Gastrocnemius medialis (tissue), 4 donors: ENCODE data around the gene SMPD4. TPM values are rescaled to one million over a fixed set of nuclear protein-coding genes. Genes with fewer than 3 reads are reported as not detected.
"Not testable (repeated sequence)": the region's sequence is repeated elsewhere in the genome, so short reads cannot be mapped to it uniquely, and the experiment has no call there.

Experiments
- ATAC-seq, 2 donors: fragments of 150-250 bp; one replicate each; pipeline ENCODE4 v1.9.1; 2016
- DNase-seq, 2 donors: peaks; one replicate each; pipeline ENCODE4 v3.0.0-alpha.2; 2019
- H3K27ac ChIP-seq, 4 donors: fragments of 200-600 bp; sonication (generic); 1 replicate in 1 of 4; 2 replicates in 3 of 4; pipeline ENCODE4 v1.5.1; 2016 to 2018; ENCODE audit warnings: mild to moderate bottlenecking in 2 of 4, moderate library complexity in 1 of 4
- H3K27me3 ChIP-seq, 3 donors: fragments of 200-600 bp; sonication (generic) in 2 of 3; 1 replicate in 1 of 3; 2 replicates in 2 of 3; pipeline versions ENCODE4 v1.5.1 to v1.6.0; 2016 to 2019; ENCODE audit warnings: mild to moderate bottlenecking in 1 of 3, moderate library complexity in 1 of 3
- H3K36me3 ChIP-seq, 2 donors: fragments of 200-600 bp; sonication (generic) in 1 of 2; one replicate each; pipeline ENCODE4 v1.5.1; 2017 to 2018
- H3K4me1 ChIP-seq, 2 donors: fragments of 200-600 bp; sonication (generic) in 1 of 2; one replicate each; pipeline ENCODE4 v1.5.1; 2016 to 2017; ENCODE audit warnings: mild to moderate bottlenecking in 2 of 2
- H3K4me3 ChIP-seq, 4 donors: fragments of 200-600 bp; sonication (generic) in 3 of 4; 1 replicate in 1 of 4; 2 replicates in 3 of 4; pipeline ENCODE4 v1.5.1; 2016 to 2019; ENCODE audit warnings: mild to moderate bottlenecking in 2 of 4
- H3K9me3 ChIP-seq, 3 donors: fragments of 200-600 bp; sonication (generic) in 2 of 3; 1 replicate in 1 of 3; 2 replicates in 2 of 3; pipeline ENCODE4 v1.5.1; 2016 to 2019
- CTCF ChIP-seq, 5 experiments: fragments of 450-650 bp in 3 of 5; fragments of 200-600 bp in 2 of 5; sonication (generic) in 2 of 5; IDR thresholded peaks in 4 of 5; conservative IDR thresholded peaks in 1 of 5; 1 replicate in 4 of 5; 2 replicates in 1 of 5; pipeline ENCODE4 v1.5.1; 2016 to 2019; ENCODE audit warnings: antibody characterized with exemption in 5 of 5, mild to moderate bottlenecking in 3 of 5, moderate library complexity in 3 of 5
- POLR2A ChIP-seq, 2 donors: fragments of 450-650 bp; IDR thresholded peaks; one replicate each; pipeline ENCODE4 v1.6.1; 2017; ENCODE audit warnings: antibody characterized with exemption in 2 of 2, mild to moderate bottlenecking in 2 of 2, moderate library complexity in 2 of 2
- in situ Hi-C, 4 donors: fragments of 200-750 bp; cut with MboI; loops; one replicate each; pipeline versions ENCODE4 v1.15.0 to v1.8.0; 2017; ENCODE audit warnings: low sequenced_read_pairs in 4 of 4
- intact Hi-C: fragments of 100-400 bp; cut with DNase I; formaldehyde crosslinking; loops from one replicate; pipeline ENCODE4 v1.15.1; 2023; ENCODE audit warnings: low total_unique reads
- total RNA-seq, 4 donors: library from RNA; depleted of rRNA; stranded (reverse); fragments of >200 nt; gene quantifications; one replicate each; pipeline versions ENCODE4 v1.1.0 to v1.2.3, GENCODE V29; 2016

Gene SMPD4
- 10 to 100 TPM; 19.5 to 33.4 (median 24.5) TPM for total RNA-seq

GRCh38 chr2:130181325-130181879 lies at the start of gene SMPD4:
Gene SMPD4, minus strand, starts transcription at chr2:130181602. Its CDS starts 5,010 bp downstream, at chr2:130176592.
- Histone ChIP-seq H3K4me1 (peaks cover 5 to 11% of the 10 kb centered on the region in 2 donors), H3K9me3 (no peaks in the 10 kb centered on the region), H3K27ac (peak within 1 kb of the TSS; percentile 88 to 93 (median 91)), H3K4me3 (peak within 1 kb of the TSS; percentile 88 to 99 (median 93)), H3K27me3 (no peaks in the 10 kb centered on the region), H3K36me3 (peaks cover 0 to 7% of the 10 kb centered on the region in 2 donors)
- DNase-seq, result peak; percentile 91 to 94
- peak; percentile 94 to 95 for ATAC-seq
- TF ChIP-seq POLR2A (IDR thresholded peaks at IDR 0.05) (no peak), CTCF (IDR thresholded peaks at IDR 0.05 in 4 of 5, conservative IDR thresholded peaks at IDR 0.05 in 1 of 5) (no peak)
- intact Hi-C loops (loop anchor here (10.0 kb wide), 1 partner anchor 1857 kb away; no protein-coding TSS in a partner anchor), in situ Hi-C loops (loop anchor here in 3 of 4 donors (25.0 kb wide), 1 partner anchor 156 kb away; the partner anchor contains the start of gene IMP4 (in 3 of the 3))

GRCh38 chr2:130230907-130231306 lies 49.5 kb upstream of the SMPD4 start:
- intact Hi-C loops, in situ Hi-C loops, H3K4me3 ChIP-seq, DNase-seq, H3K27me3 ChIP-seq, H3K27ac ChIP-seq, H3K4me1 ChIP-seq, ATAC-seq, H3K9me3 ChIP-seq, H3K36me3 ChIP-seq: not testable (repeated sequence)

- H3K27me3 ChIP-seq, ATAC-seq, H3K4me3 ChIP-seq, H3K36me3 ChIP-seq, intact Hi-C loops, H3K9me3 ChIP-seq, H3K27ac ChIP-seq, in situ Hi-C loops, DNase-seq, H3K4me1 ChIP-seq: not testable (repeated sequence)
Measured at GRCh38 chr2:130230376-130230775, 49.0 kb upstream of the SMPD4 start.

- H3K9me3 ChIP-seq, in situ Hi-C loops, intact Hi-C loops, H3K27me3 ChIP-seq, H3K36me3 ChIP-seq, H3K4me1 ChIP-seq: not testable (repeated sequence)
- Histone ChIP-seq H3K4me3 (peak overlapping the region in 2 of 4 donors; percentile 11 to 53), H3K27ac (peak overlapping the region in 1 of 4 donors; percentile 46)
- ATAC-seq (peak in 1 of 2 donors; percentile 30), DNase-seq (peak in 1 of 2 donors; percentile 25)
Measured at GRCh38 chr2:130229161-130229510, 47.7 kb upstream of the SMPD4 start.

GRCh38 chr2:130228467-130229160 lies 47.2 kb upstream of the SMPD4 start:
- ATAC-seq, H3K36me3 ChIP-seq, H3K9me3 ChIP-seq, intact Hi-C loops, DNase-seq, H3K27ac ChIP-seq, in situ Hi-C loops, H3K4me1 ChIP-seq, H3K27me3 ChIP-seq: not testable (repeated sequence)
- peak overlapping the region in 1 of 4 donors; percentile 53 for H3K4me3 ChIP-seq

- H3K27me3 ChIP-seq, intact Hi-C loops, H3K36me3 ChIP-seq, ATAC-seq, H3K9me3 ChIP-seq, H3K4me1 ChIP-seq, H3K27ac ChIP-seq, DNase-seq, H3K4me3 ChIP-seq, in situ Hi-C loops: not testable (repeated sequence)
Measured at GRCh38 chr2:130228005-130228404, 46.6 kb upstream of the SMPD4 start.

GRCh38 chr2:130222523-130222922 lies 41.1 kb upstream of the SMPD4 start:
- in situ Hi-C loops, H3K4me3 ChIP-seq, H3K9me3 ChIP-seq, intact Hi-C loops, ATAC-seq, H3K27me3 ChIP-seq, H3K4me1 ChIP-seq, DNase-seq, H3K27ac ChIP-seq, H3K36me3 ChIP-seq: not testable (repeated sequence)

- in situ Hi-C loops, intact Hi-C loops, ATAC-seq, DNase-seq, H3K9me3 ChIP-seq, H3K4me3 ChIP-seq, H3K36me3 ChIP-seq, H3K4me1 ChIP-seq, H3K27ac ChIP-seq, H3K27me3 ChIP-seq: not testable (repeated sequence)
Measured at GRCh38 chr2:130220505-130220904, 39.1 kb upstream of the SMPD4 start.

- H3K36me3 ChIP-seq, H3K4me3 ChIP-seq, intact Hi-C loops, H3K27me3 ChIP-seq, H3K9me3 ChIP-seq, H3K27ac ChIP-seq, ATAC-seq, H3K4me1 ChIP-seq, in situ Hi-C loops, DNase-seq: not testable (repeated sequence)
Measured at GRCh38 chr2:130219147-130219546, 37.7 kb upstream of the SMPD4 start.

GRCh38 chr2:130207051-130207450 lies 25.6 kb upstream of the SMPD4 start:
- H3K27ac ChIP-seq, H3K9me3 ChIP-seq, H3K4me1 ChIP-seq: not testable (repeated sequence)

GRCh38 chr2:130203150-130203549 lies 21.7 kb upstream of the SMPD4 start:
- ATAC-seq, H3K27ac ChIP-seq, intact Hi-C loops, in situ Hi-C loops, H3K4me1 ChIP-seq, H3K27me3 ChIP-seq, H3K9me3 ChIP-seq, DNase-seq, H3K36me3 ChIP-seq, H3K4me3 ChIP-seq: not testable (repeated sequence)

More at GRCh38 chr2:130207051-130207450, 25.6 kb upstream of the SMPD4 start:
- intact Hi-C loops, H3K27me3 ChIP-seq, ATAC-seq, DNase-seq, H3K4me3 ChIP-seq, H3K36me3 ChIP-seq, in situ Hi-C loops: not testable (repeated sequence)
